Right lobe of liver (tissue), 6 donors: Measurements from ENCODE around the gene HDAC9. TPM values are rescaled to one million over a fixed set of nuclear protein-coding genes. Genes with fewer than 3 reads are reported as not detected.

ENCODE experiments used
- ATAC-seq, 4 donors: fragments of 200-7000 bp; cut with Tn5 transposase; one replicate each; pipeline ENCODE4 v1.9.1; 2020; ENCODE audit warnings: mild to moderate bottlenecking in 4 of 4, moderate library complexity in 4 of 4
- DNase-seq, 3 donors: peaks; one replicate each; pipeline ENCODE4 v3.0.0-alpha.2; 2020
- H3K27ac ChIP-seq, 3 donors: fragments of 200-600 bp; one replicate each; pipeline ENCODE4 v1.8.0; 2022
- H3K27me3 ChIP-seq, 2 donors: fragments of 200-600 bp; one replicate each; pipeline ENCODE4 v1.8.0; 2022
- H3K36me3 ChIP-seq, 4 donors: fragments of 200-600 bp; sonication (generic) in 1 of 4; one replicate each; pipeline versions ENCODE4 v1.5.1 to v1.8.0; 2017 to 2022; ENCODE audit warnings: control low read depth in 1 of 4
- H3K4me1 ChIP-seq, 4 donors: fragments of 200-600 bp; sonication (generic) in 1 of 4; one replicate each; pipeline versions ENCODE4 v1.5.1 to v1.8.0; 2017 to 2022; ENCODE audit warnings: control low read depth in 1 of 4
- H3K4me3 ChIP-seq, 3 donors: fragments of 200-600 bp; one replicate each; pipeline ENCODE4 v1.8.0; 2022
- H3K9me3 ChIP-seq, 4 donors: fragments of 200-600 bp; sonication (generic) in 1 of 4; one replicate each; pipeline versions ENCODE4 v1.5.1 to v1.8.0; 2017 to 2022; ENCODE audit warnings: control low read depth in 1 of 4
- POLR2A ChIP-seq: fragments of 450-650 bp; IDR thresholded peaks from one replicate; pipeline ENCODE4 v1.6.1; 2017; ENCODE audit warnings: antibody characterized with exemption, mild to moderate bottlenecking
- WGBS: methylation state at CpG from one replicate; pipeline ENCODE4 v1.1.6; 2018; ENCODE audit warnings: low coverage, low lambda C conversion rate; ENCODE audit not compliant: insufficient coverage; ENCODE audit errors: missing lambda C conversion rate; 5-methylcytosine and 5-hydroxymethylcytosine counted together
- intact Hi-C, 2 donors: fragments of 100-400 bp; cut with DNase I; formaldehyde crosslinking; loops; one replicate each; pipeline versions ENCODE4 v1.11.2 to v1.14.1; 2022
- total RNA-seq, 6 experiments: library from RNA; depleted of rRNA in 2 of 6; stranded (reverse); fragments of >200 nt in 2 of 6; fragmentation: NEBNext Ultra II Directional in 3 of 6; extraction: Animal tissue kit (Norgen Biotek cat#: 25700) in 3 of 6; gene quantifications; one replicate each; pipeline versions ENCODE4 v1.1.0 to v1.2.4, GENCODE V29; 2016 to 2023
- TF ChIP-seq, protein P1 (sequence below), 4 donors: fragments of 200-600 bp in 3 of 4; fragments of 450-650 bp in 1 of 4; IDR thresholded peaks; one replicate each; pipeline versions ENCODE4 v1.5.1 to v1.8.0; 2016 to 2022; ENCODE audit warnings: antibody characterized with exemption in 4 of 4, mild to moderate bottlenecking in 2 of 4
- donor health status: DM: no; HTN: yes; CAD: no.
- donor health status: DM: no; HTN: no; CAD: no.
- donor health status: DM: no; HTN: no; CAD: no.
- donor health status: DM: no; HTN: yes; CAD: no.
- donor health status: DM: no; HTN: yes; CAD: no.

The HDAC9 gene
- total RNA-seq, 6 experiments from 2014 or later: 1.0 to 4.1 (median 2.5) TPM

DNA sequence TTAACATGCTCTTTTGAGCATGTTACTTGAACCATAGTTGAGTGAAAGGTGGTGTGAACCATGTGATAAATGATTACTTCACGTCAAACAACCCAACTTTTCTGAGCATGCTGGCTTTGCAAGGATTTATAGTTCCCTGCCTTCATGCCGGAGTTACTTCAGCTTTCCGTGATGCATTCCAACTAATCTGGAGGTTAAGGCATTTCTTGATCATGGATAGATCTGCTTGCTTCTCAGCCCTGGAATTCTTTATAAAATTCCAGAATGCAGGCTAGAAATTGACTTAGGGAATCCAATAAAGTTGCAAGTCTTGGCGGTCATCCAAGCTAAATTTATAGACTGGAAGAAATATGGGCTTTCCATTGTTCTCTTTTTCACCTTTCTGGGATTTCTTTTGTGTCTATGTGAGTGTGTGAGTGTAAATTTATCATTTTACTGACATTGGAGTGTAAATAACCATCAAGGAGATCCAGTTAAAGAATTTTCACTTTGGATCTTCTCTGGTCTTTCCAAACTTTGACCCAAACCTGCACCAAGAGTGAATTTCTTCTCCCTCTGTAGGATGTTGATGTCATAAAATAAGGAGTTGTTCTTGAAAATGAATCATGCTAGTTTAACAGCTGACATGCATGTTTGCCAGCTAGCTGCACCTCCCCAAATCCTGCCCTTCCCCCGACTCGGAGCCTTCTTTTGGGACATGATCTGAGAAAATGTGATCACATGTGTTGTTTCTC is 332.9 kb downstream of the HDAC9 start:
- intact Hi-C loops: no loop called here
- H3K4me1 ChIP-seq: no peaks in the 10 kb centered on the region
- 63% methylated on average over 5 of the region's 6 CpGs for WGBS
- H3K4me3 ChIP-seq: no peak overlapping the region
- no peak for DNase-seq
- H3K27ac ChIP-seq: no peak overlapping the region
- no peaks in the 10 kb centered on the region for H3K9me3 ChIP-seq
- ATAC-seq: no peak
- no peaks in the 10 kb centered on the region for H3K27me3 ChIP-seq
- TF ChIP-seq POLR2A: no peak
- TF ChIP-seq, protein P1, sequence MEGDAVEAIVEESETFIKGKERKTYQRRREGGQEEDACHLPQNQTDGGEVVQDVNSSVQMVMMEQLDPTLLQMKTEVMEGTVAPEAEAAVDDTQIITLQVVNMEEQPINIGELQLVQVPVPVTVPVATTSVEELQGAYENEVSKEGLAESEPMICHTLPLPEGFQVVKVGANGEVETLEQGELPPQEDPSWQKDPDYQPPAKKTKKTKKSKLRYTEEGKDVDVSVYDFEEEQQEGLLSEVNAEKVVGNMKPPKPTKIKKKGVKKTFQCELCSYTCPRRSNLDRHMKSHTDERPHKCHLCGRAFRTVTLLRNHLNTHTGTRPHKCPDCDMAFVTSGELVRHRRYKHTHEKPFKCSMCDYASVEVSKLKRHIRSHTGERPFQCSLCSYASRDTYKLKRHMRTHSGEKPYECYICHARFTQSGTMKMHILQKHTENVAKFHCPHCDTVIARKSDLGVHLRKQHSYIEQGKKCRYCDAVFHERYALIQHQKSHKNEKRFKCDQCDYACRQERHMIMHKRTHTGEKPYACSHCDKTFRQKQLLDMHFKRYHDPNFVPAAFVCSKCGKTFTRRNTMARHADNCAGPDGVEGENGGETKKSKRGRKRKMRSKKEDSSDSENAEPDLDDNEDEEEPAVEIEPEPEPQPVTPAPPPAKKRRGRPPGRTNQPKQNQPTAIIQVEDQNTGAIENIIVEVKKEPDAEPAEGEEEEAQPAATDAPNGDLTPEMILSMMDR (IDR thresholded peaks at IDR 0.05): no peak
- H3K36me3 ChIP-seq: no peaks in the 10 kb centered on the region

DNA sequence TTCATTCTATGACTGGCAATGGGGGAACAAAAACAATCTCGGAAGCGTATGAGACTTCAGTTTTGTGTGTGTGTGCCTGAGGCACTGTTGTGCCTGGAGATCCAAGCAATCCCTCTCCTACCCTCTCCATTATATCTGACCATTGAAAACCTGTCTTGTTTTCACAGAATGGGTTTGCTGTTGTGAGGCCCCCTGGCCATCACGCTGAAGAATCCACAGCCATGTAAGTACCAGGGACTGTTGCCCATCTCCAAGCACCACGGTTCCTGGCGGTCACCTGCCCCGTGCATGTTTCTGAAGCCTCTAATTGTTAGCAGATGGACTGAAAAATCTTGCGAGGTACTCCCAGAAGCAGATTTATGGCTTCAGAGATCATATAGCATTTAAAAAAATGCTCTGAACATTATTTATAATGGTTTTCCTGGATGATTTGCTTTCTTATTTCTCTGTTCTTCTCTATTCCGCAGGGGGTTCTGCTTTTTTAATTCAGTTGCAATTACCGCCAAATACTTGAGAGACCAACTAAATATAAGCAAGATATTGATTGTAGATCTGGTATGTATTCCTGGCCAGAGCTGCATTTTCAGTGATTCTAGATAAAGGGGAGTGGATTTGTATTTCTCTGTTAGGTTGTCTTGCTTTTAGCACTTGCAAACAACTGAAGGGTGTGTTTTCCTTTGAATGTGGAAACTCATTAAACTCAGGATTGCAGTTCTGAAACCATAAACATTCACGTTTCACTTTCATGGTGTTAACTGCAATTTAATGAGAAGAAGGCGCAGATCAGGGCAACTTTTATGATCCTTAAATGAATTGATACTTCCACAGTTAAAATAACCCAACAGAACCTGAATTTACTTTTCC is 333.7 kb downstream of the HDAC9 start:
- Histone ChIP-seq H3K4me3 (no peak overlapping the region), H3K9me3 (no peaks in the 10 kb centered on the region), H3K36me3 (no peaks in the 10 kb centered on the region), H3K4me1 (no peaks in the 10 kb centered on the region), H3K27me3 (no peaks in the 10 kb centered on the region), H3K27ac (no peak overlapping the region)
- no peak for ATAC-seq
- TF ChIP-seq, protein P1 (IDR thresholded peaks at IDR 0.05): no peak
- no peak for TF ChIP-seq POLR2A
- intact Hi-C loops: no loop called here
- WGBS: 59% methylated on average over 11 of the region's 11 CpGs
- DNase-seq: no peak

DNA sequence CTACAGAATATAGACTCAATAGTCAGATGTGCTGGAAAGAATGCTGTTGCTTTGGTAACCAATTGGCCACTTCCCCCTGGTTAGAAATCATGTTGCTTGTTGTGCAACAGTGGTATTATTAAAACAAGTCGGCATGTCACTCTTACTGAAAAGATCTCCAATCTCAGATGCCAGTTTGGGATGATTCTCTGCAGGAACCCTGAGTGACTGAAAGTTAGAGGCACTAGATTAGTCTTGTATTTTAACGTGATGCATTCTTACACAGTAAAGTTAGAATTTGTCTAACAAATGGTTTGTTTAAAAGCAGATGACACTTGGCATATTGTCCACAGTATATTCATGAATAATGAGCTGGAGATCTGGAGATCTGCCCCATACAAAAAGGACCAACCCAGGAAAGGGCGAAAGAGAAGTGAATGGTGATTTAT is 334.3 kb downstream of the HDAC9 start:
- Histone ChIP-seq H3K4me1 (no peaks in the 10 kb centered on the region), H3K27ac (no peak overlapping the region), H3K36me3 (no peaks in the 10 kb centered on the region), H3K9me3 (no peaks in the 10 kb centered on the region), H3K27me3 (no peaks in the 10 kb centered on the region), H3K4me3 (no peak overlapping the region)
- ATAC-seq (no peak), DNase-seq (no peak)
- intact Hi-C loops: no loop called here
- TF ChIP-seq, protein P1 (IDR thresholded peaks at IDR 0.05): no peak
- TF ChIP-seq POLR2A: no peak
- WGBS: 46% methylated on average over 3 of the region's 3 CpGs

DNA sequence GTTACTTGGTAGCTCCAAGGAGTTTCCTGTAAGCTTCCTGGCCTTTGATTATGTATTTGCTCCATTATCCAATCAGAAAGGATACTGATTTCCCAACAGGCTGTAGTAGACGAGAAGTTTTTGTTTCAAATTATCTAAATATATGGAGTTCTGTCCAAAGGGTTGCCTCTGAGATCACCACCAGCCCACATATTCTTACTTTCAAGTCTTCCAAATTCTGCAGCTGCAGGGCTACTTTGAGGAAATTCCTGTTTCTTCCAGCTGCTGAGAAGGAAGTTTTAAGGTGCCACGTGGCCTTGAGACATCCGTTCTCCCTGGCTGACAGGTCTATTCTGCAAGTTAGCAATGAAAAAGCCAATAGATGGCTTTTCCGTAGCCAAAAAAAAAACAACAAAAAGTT is 335.9 kb downstream of the HDAC9 start:
- Histone ChIP-seq H3K27ac (no peak overlapping the region), H3K4me1 (no peaks in the 10 kb centered on the region), H3K36me3 (no peaks in the 10 kb centered on the region), H3K4me3 (no peak overlapping the region), H3K9me3 (no peaks in the 10 kb centered on the region), H3K27me3 (no peaks in the 10 kb centered on the region)
- ATAC-seq: no peak
- TF ChIP-seq POLR2A: no peak
- TF ChIP-seq, protein P1 (IDR thresholded peaks at IDR 0.05): no peak
- WGBS: 19% methylated on average over 4 of the region's 4 CpGs
- DNase-seq: no peak
- intact Hi-C loops: no loop called here
